CD1c-positive myeloid dendritic cell (primary cell): ENCODE measurements around the gene MTM1.

Experiments used
- DNase-seq: peaks from one replicate; pipeline ENCODE4 v3.0.0-alpha.2; 2016; ENCODE audit errors: extremely low spot score

MTM1 gene

GRCh38 chrX:150602743-150603142 lies 34.3 kb downstream of the MTM1 start:
- DNase-seq = no peak

GRCh38 chrX:150605603-150606002 lies 37.2 kb downstream of the MTM1 start:
- no peak for DNase-seq

GRCh38 chrX:150607201-150607600 lies 38.8 kb downstream of the MTM1 start:
- peak; percentile 61 for DNase-seq

GRCh38 chrX:150610043-150610442 lies 41.6 kb downstream of the MTM1 start:
- no peak for DNase-seq

GRCh38 chrX:150610446-150610845 lies 42.0 kb downstream of the MTM1 start:
- DNase-seq = no peak

GRCh38 chrX:150615356-150615755 lies 46.9 kb downstream of the MTM1 start:
- DNase-seq = no peak

- no peak for DNase-seq
Measured at GRCh38 chrX:150616179-150616862, 47.9 kb downstream of the MTM1 start.

- DNase-seq = no peak
Measured at GRCh38 chrX:150616863-150617198, 48.4 kb downstream of the MTM1 start.

GRCh38 chrX:150621652-150622051 lies 53.2 kb downstream of the MTM1 start:
- no peak for DNase-seq

GRCh38 chrX:150623583-150623982 lies 55.2 kb downstream of the MTM1 start:
- DNase-seq = no peak

GRCh38 chrX:150625097-150625496 lies 56.7 kb downstream of the MTM1 start:
- DNase-seq = no peak

GRCh38 chrX:150625875-150626274 lies 57.5 kb downstream of the MTM1 start:
- DNase-seq = no peak

GRCh38 chrX:150627957-150628356 lies 59.5 kb downstream of the MTM1 start:
- no peak for DNase-seq

GRCh38 chrX:150635952-150636351 lies 67.5 kb downstream of the MTM1 start:
- DNase-seq = peak; percentile 32

GRCh38 chrX:150642423-150642822 lies 74.0 kb downstream of the MTM1 start:
- no peak for DNase-seq

GRCh38 chrX:150643271-150643670 lies 74.8 kb downstream of the MTM1 start:
- DNase-seq = no peak

GRCh38 chrX:150643958-150644357 lies 75.5 kb downstream of the MTM1 start:
- no peak for DNase-seq

GRCh38 chrX:150644422-150644821 lies 76.0 kb downstream of the MTM1 start:
- no peak for DNase-seq

- no peak for DNase-seq
Measured at GRCh38 chrX:150647331-150647730, 78.9 kb downstream of the MTM1 start.

GRCh38 chrX:150648296-150648940 lies 80.0 kb downstream of the MTM1 start:
- peak; percentile 15 for DNase-seq

- peak; percentile 77 for DNase-seq
Measured at GRCh38 chrX:150649096-150649870, 80.9 kb downstream of the MTM1 start.

GRCh38 chrX:150651906-150652305 lies 83.5 kb downstream of the MTM1 start:
- DNase-seq = peak; percentile 6

- no peak for DNase-seq
Measured at GRCh38 chrX:150655788-150656187, 87.4 kb downstream of the MTM1 start.
